HepG2 (cell line): ENCODE measurements around the gene SF3B5. TPM values are rescaled to one million over a fixed set of nuclear protein-coding genes. Genes with fewer than 3 reads are reported as not detected.

Experiments used
- ATAC-seq: fragments of 200-7000 bp; cut with Tn5 transposase; 3 replicates; pipeline ENCODE4 v1.9.1; 2020; ENCODE audit warnings: mild to moderate bottlenecking, moderate library complexity
- BruUV-seq: library from RNA; stranded (reverse); fragments of 400-500 nt; replicated peaks from 2 replicates; lab custom pipeline; 2021; lab: Mats Ljungman, UMichigan
- CTCF ChIA-PET: fragments of 300-600 bp; formaldehyde crosslinking; extraction: SDS; loops from one replicate; lab custom pipeline; 2021; ENCODE audit warnings: low total read pairs, inconsistent platforms, low intra/inter-chr PET ratio; lab: Yijun Ruan, JAX
- POLR2A ChIA-PET: fragments of 350-600 bp; sonication (Branson Sonifier 250); formaldehyde crosslinking; loops from one replicate; lab custom pipeline; 2020; ENCODE audit warnings: antibody characterized with exemption, inconsistent platforms; lab: Yijun Ruan, JAX
- DNase-seq: peaks from one replicate; pipeline ENCODE4 v3.0.0-alpha.2; 2015; ENCODE audit warnings: low spot score
- FAIRE-seq: peaks from 3 replicates; lab custom pipeline; 2011; peaks lifted over from hg19 to GRCh38; lab: Jason Lieb, UNC
- H2AFZ ChIP-seq: one replicate; pipeline ENCODE4 v1.6.1; 2011; ENCODE audit warnings: low read length, inconsistent platforms
- H3K27ac ChIP-seq: fragments of 300-600 bp; 3 replicates; pipeline ENCODE4 v1.8.0; 2011; ENCODE audit warnings: mixed run types, mild to moderate bottlenecking, mixed read lengths, low read length, inconsistent platforms; ENCODE audit not compliant: insufficient read depth; ENCODE audit errors: extremely low read length
- H3K27me3 ChIP-seq, 2 experiments: fragments of 200-600 bp in 1 of 2; 2 replicates in 1 of 2; 3 replicates in 1 of 2; pipeline versions ENCODE4 v1.6.0 to v1.8.0; 2011; ENCODE audit warnings: low read length in 2 of 2, mild to moderate bottlenecking in 2 of 2, moderate library complexity in 2 of 2, inconsistent platforms in 1 of 2; ENCODE audit not compliant: insufficient read depth in 2 of 2, control insufficient read depth in 1 of 2
- H3K36me3 ChIP-seq, 2 experiments: fragments of 200-600 bp in 1 of 2; replicated peaks in 1 of 2; 2 replicates in 1 of 2; 3 replicates in 1 of 2; pipeline versions ENCODE4 v1.5.1 to v1.8.0; 2011; ENCODE audit warnings: low read length in 2 of 2, inconsistent platforms in 1 of 2; ENCODE audit not compliant: insufficient read depth in 2 of 2, control insufficient read depth in 1 of 2
- H3K4me1 ChIP-seq: 2 replicates; pipeline ENCODE4 v1.5.1; 2012; ENCODE audit warnings: low read length, inconsistent platforms; ENCODE audit not compliant: insufficient read depth
- H3K4me2 ChIP-seq: 2 replicates; pipeline ENCODE4 v1.6.0; 2011; ENCODE audit warnings: low read depth, low read length, inconsistent platforms
- H3K4me3 ChIP-seq, 3 experiments: fragments of 200-600 bp in 1 of 3; sonication (generic), shearing (Covaris generic) in 1 of 3; replicated peaks in 1 of 3; 2 replicates each; pipeline ENCODE4 v1.5.1; 2011 to 2016; ENCODE audit warnings: low read length in 3 of 3, inconsistent platforms in 2 of 3, low read depth in 2 of 3, mild to moderate bottlenecking in 2 of 3, control low read depth in 1 of 3, mixed read lengths in 1 of 3; ENCODE audit not compliant: insufficient read depth in 1 of 3
- H3K79me2 ChIP-seq: one replicate; pipeline ENCODE4 v1.6.1; 2011; ENCODE audit warnings: low read length, inconsistent platforms; ENCODE audit not compliant: insufficient read depth
- H3K9ac ChIP-seq: 2 replicates; pipeline ENCODE4 v1.6.0; 2011; ENCODE audit warnings: mild to moderate bottlenecking, low read depth, low read length, inconsistent platforms; ENCODE audit not compliant: insufficient read depth
- H3K9me3 ChIP-seq: 2 replicates; pipeline ENCODE4 v1.5.1; 2012; ENCODE audit warnings: mild to moderate bottlenecking, low read length
- H4K20me1 ChIP-seq: 2 replicates; pipeline ENCODE4 v1.6.0; 2011; ENCODE audit warnings: inconsistent platforms, mild to moderate bottlenecking, low read length, moderate library complexity; ENCODE audit not compliant: insufficient read depth
- DMTF1 ChIP-seq: sonication (generic); formaldehyde crosslinking; IDR thresholded peaks from 2 replicates; pipeline ENCODE4 v1.4.0; 2020; ENCODE audit warnings: mild to moderate bottlenecking, missing genetic modification reagents
- ELF4 ChIP-seq: sonication (generic); formaldehyde crosslinking; IDR thresholded peaks from 2 replicates; pipeline ENCODE4 v1.5.0; 2020; ENCODE audit warnings: missing genetic modification reagents, mild to moderate bottlenecking, moderate library complexity, borderline replicate concordance
- NR1H2 ChIP-seq: sonication (generic); formaldehyde crosslinking; IDR thresholded peaks from 2 replicates; pipeline ENCODE4 v1.8.1; 2022; ENCODE audit warnings: low read depth, missing genetic modification reagents, borderline replicate concordance
- REST ChIP-seq, 2 experiments: IDR thresholded peaks; 2 replicates each; pipeline ENCODE4 v1.6.1; 2011 to 2012; ENCODE audit warnings: low read length in 2 of 2, borderline replicate concordance in 1 of 2, low read depth in 1 of 2, mild to moderate bottlenecking in 1 of 2, moderate library complexity in 1 of 2
- SMAD3 ChIP-seq: sonication (generic); formaldehyde crosslinking; IDR thresholded peaks from 2 replicates; pipeline ENCODE4 v1.4.0; 2020; ENCODE audit warnings: missing genetic modification reagents
- SP5 ChIP-seq: IDR thresholded peaks from 2 replicates; pipeline ENCODE4 v1.6.1; 2016; ENCODE audit warnings: low read depth, borderline replicate concordance
- ZNF3 ChIP-seq: IDR thresholded peaks from 2 replicates; pipeline ENCODE4 v1.7.0; 2017; ENCODE audit warnings: inconsistent platforms
- ZNF414 ChIP-seq: sonication (generic); formaldehyde crosslinking; IDR thresholded peaks from 2 replicates; pipeline ENCODE4 v1.5.0; 2020; ENCODE audit warnings: missing genetic modification reagents
- ZSCAN25 ChIP-seq: sonication (generic); formaldehyde crosslinking; IDR thresholded peaks from 2 replicates; pipeline ENCODE4 v1.8.0; 2022; ENCODE audit warnings: mild to moderate bottlenecking, missing genetic modification reagents
- ZSCAN9 ChIP-seq: IDR thresholded peaks from 2 replicates; pipeline ENCODE4 v1.6.1; 2016; ENCODE audit warnings: borderline replicate concordance
- WGBS: methylation state at CpG from one replicate; pipeline ENCODE4 v1.1.6; 2017; ENCODE audit warnings: low lambda C conversion rate; 5-methylcytosine and 5-hydroxymethylcytosine counted together
- in situ Hi-C: cut with HindIII; loops from 2 replicates; pipeline ENCODE4 v1.10.0; 2017; ENCODE audit warnings: low pct_unique_long_range_greater_than_20kb; ENCODE audit not compliant: extremely low pct_ligation_motif_present
- intact Hi-C: fragments of 100-400 bp; cut with micrococcal nuclease; formaldehyde crosslinking; loops from one replicate; pipeline ENCODE4 v1.10.0; 2022; ENCODE audit not compliant: unreplicated experiment
- polyA plus RNA-seq, 8 experiments: library from polyadenylated mRNA; depleted of rRNA in 3 of 8; stranded (reverse) in 7 of 8; unstranded in 1 of 8; fragments of >200 nt; fragmentation: Illumina TruSeq in 4 of 8; extraction: Trizol in 4 of 8; gene quantifications; 2 replicates each; pipeline versions ENCODE4 v1.2.1 to v1.2.3, GENCODE V29; 2011 to 2016; ENCODE audit warnings: low read depth in 4 of 8, missing spikeins in 1 of 8, mixed read lengths in 1 of 8; ENCODE audit not compliant: insufficient read depth in 1 of 8
- total RNA-seq, 5 experiments: library from RNA; depleted of rRNA; stranded (reverse); fragments of >200 nt; fragmentation: Illumina TruSeq; extraction: Trizol; gene quantifications; 2 replicates each; pipeline ENCODE4 v1.2.3, GENCODE V29; 2016; ENCODE audit warnings: low read depth in 1 of 5
- TF ChIP-seq, protein P1 (sequence below): IDR thresholded peaks from 2 replicates; pipeline ENCODE4 v1.4.0; 2020; ENCODE audit warnings: mild to moderate bottlenecking, missing genetic modification reagents
- TF ChIP-seq, protein P2 (sequence below): sonication (generic); formaldehyde crosslinking; IDR thresholded peaks from 2 replicates; pipeline ENCODE4 v1.4.0; 2020; ENCODE audit warnings: missing genetic modification reagents, borderline replicate concordance

SF3B5 gene
- total and polyA plus RNA-seq, 2 of the 13 experiments (the other 11 are each of a cell fraction or from before 2014, with no cell fraction given), result 263 to 292 TPM

DNA sequence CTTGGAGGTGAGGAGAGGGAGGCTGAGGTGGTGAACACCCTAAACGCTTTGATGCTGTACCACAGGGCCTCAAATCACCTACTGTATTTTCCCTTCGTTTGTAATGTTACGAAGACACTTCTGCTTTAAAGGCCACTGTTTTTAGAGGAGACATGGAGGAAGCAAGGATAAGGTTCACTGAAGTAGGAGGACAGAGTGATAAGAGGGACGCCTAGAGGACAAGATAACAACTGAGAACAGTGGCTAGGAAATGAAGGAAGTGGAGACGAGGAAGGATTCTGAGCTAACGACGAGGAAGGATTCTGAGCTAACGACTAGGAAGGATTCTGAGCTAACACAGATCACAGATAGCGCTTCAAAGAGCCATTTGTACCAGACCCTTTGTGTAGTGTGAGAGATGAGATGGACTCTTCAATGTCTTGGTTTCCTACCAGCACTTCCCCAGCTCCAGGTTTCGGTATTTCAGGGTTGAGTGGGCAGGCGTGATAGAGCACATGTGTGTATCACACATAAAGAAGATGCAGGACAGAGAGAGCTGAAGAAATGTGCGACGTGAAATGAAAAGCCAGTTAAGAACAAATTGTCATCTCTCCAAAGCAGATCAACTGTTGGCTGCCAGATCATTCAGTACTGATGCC is 7.5 kb downstream of the SF3B5 start:
- no peak for ATAC-seq
- FAIRE-seq, result no peak
- TF ChIP-seq SP5 (no peak), ZSCAN9 (CRISPR knock-in tag) (no peak), NR1H2 (CRISPR knock-in tag) (no peak), ZSCAN25 (no peak), REST (IDR thresholded peaks at IDR 0.05; ENCODE audit: borderline replicate concordance in 1 of 2, low read depth in 1 of 2, low read length in 2 of 2) (no peak), DMTF1 (CRISPR knock-in tag) (no peak), ELF4 (no peak), SMAD3 (CRISPR knock-in tag) (no peak), ZNF414 (CRISPR knock-in tag) (no peak), ZNF3 (CRISPR knock-in tag) (no peak)
- TF ChIP-seq, protein P1, sequence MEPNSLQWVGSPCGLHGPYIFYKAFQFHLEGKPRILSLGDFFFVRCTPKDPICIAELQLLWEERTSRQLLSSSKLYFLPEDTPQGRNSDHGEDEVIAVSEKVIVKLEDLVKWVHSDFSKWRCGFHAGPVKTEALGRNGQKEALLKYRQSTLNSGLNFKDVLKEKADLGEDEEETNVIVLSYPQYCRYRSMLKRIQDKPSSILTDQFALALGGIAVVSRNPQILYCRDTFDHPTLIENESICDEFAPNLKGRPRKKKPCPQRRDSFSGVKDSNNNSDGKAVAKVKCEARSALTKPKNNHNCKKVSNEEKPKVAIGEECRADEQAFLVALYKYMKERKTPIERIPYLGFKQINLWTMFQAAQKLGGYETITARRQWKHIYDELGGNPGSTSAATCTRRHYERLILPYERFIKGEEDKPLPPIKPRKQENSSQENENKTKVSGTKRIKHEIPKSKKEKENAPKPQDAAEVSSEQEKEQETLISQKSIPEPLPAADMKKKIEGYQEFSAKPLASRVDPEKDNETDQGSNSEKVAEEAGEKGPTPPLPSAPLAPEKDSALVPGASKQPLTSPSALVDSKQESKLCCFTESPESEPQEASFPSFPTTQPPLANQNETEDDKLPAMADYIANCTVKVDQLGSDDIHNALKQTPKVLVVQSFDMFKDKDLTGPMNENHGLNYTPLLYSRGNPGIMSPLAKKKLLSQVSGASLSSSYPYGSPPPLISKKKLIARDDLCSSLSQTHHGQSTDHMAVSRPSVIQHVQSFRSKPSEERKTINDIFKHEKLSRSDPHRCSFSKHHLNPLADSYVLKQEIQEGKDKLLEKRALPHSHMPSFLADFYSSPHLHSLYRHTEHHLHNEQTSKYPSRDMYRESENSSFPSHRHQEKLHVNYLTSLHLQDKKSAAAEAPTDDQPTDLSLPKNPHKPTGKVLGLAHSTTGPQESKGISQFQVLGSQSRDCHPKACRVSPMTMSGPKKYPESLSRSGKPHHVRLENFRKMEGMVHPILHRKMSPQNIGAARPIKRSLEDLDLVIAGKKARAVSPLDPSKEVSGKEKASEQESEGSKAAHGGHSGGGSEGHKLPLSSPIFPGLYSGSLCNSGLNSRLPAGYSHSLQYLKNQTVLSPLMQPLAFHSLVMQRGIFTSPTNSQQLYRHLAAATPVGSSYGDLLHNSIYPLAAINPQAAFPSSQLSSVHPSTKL, result no peak
- TF ChIP-seq, protein P2, sequence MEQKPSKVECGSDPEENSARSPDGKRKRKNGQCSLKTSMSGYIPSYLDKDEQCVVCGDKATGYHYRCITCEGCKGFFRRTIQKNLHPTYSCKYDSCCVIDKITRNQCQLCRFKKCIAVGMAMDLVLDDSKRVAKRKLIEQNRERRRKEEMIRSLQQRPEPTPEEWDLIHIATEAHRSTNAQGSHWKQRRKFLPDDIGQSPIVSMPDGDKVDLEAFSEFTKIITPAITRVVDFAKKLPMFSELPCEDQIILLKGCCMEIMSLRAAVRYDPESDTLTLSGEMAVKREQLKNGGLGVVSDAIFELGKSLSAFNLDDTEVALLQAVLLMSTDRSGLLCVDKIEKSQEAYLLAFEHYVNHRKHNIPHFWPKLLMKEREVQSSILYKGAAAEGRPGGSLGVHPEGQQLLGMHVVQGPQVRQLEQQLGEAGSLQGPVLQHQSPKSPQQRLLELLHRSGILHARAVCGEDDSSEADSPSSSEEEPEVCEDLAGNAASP (CRISPR knock-in tag), result no peak

More for the DNA sequence above, 7.5 kb downstream of the SF3B5 start:
- no peak overlapping the region for H3K4me2 ChIP-seq
- no peak overlapping the region for H3K4me3 ChIP-seq
- in situ Hi-C loops (no loop called here), intact Hi-C loops (no loop called here)
- H3K27ac ChIP-seq, result no peak overlapping the region
- no peaks in the 10 kb centered on the region for H3K36me3 ChIP-seq
- BruUV-seq, result no TSS peak
- no peaks in the 10 kb centered on the region for H4K20me1 ChIP-seq
- H3K9ac ChIP-seq, result no peak overlapping the region
- no peaks in the 10 kb centered on the region for H3K79me2 ChIP-seq
- no peaks in the 10 kb centered on the region for H3K9me3 ChIP-seq
- ChIA-PET CTCF (no interaction called here), POLR2A (no interaction called here)
- no peak overlapping the region for H2AFZ ChIP-seq
- peaks cover 1% of the 10 kb centered on the region; the same call in 1 of the 2 replicates for H3K4me1 ChIP-seq
- H3K27me3 ChIP-seq, result no peaks in the 10 kb centered on the region
- DNase-seq, result no peak
- whole genome bisulfite sequencing, result 90% methylated on average over 13 of the region's 13 CpGs
